ENCODE results near the gene CRIP1.

The CRIP1 gene

GRCh38 chr14:105486163-105486973, at the start of gene CRIP1:
Gene CRIP1 (plus strand): TSS chr14:105486886. CDS start chr14:105487260, 374 bp downstream.
- no peak for DNase-seq (ENCODE audit: low spot score)

- no peak for DNase-seq (ENCODE audit: low spot score)
Measured at GRCh38 chr14:105436891-105437722, 49.6 kb upstream of the CRIP1 start.

- DNase-seq (ENCODE audit: low spot score), result no peak
Measured at GRCh38 chr14:105437723-105438500, 48.8 kb upstream of the CRIP1 start.

GRCh38 chr14:105439179-105439578, 47.5 kb upstream of the CRIP1 start:
- no peak for DNase-seq (ENCODE audit: low spot score)

- DNase-seq (ENCODE audit: low spot score), result no peak
Measured at GRCh38 chr14:105439710-105440553, 46.8 kb upstream of the CRIP1 start.

- DNase-seq (ENCODE audit: low spot score), result no peak
Measured at GRCh38 chr14:105440554-105440900, 46.2 kb upstream of the CRIP1 start.

GRCh38 chr14:105440992-105441391, 45.7 kb upstream of the CRIP1 start:
- no peak for DNase-seq (ENCODE audit: low spot score)

- DNase-seq (ENCODE audit: low spot score), result no peak
Measured at GRCh38 chr14:105442125-105442524, 44.6 kb upstream of the CRIP1 start.

GRCh38 chr14:105442834-105443233, 43.9 kb upstream of the CRIP1 start:
- no peak for DNase-seq (ENCODE audit: low spot score)

- DNase-seq (ENCODE audit: low spot score), result no peak
Measured at GRCh38 chr14:105444859-105445258, 41.8 kb upstream of the CRIP1 start.

- no peak for DNase-seq (ENCODE audit: low spot score)
Measured at GRCh38 chr14:105445290-105445689, 41.4 kb upstream of the CRIP1 start.

GRCh38 chr14:105445901-105446845, 40.5 kb upstream of the CRIP1 start:
- DNase-seq (ENCODE audit: low spot score), result no peak

- DNase-seq (ENCODE audit: low spot score), result no peak
Measured at GRCh38 chr14:105446971-105447370, 39.7 kb upstream of the CRIP1 start.

- no peak for DNase-seq (ENCODE audit: low spot score)
Measured at GRCh38 chr14:105447651-105448640, 38.7 kb upstream of the CRIP1 start.

GRCh38 chr14:105448706-105449111, 38.0 kb upstream of the CRIP1 start:
- DNase-seq (ENCODE audit: low spot score), result peak; percentile 81

GRCh38 chr14:105449276-105450122, 37.2 kb upstream of the CRIP1 start:
- no peak for DNase-seq (ENCODE audit: low spot score)

GRCh38 chr14:105450123-105450505, 36.6 kb upstream of the CRIP1 start:
- no peak for DNase-seq (ENCODE audit: low spot score)

Data from germinal center (tissue), 1 donor.